Regular cardiac myocyte (primary cell): ENCODE results near the gene ATP11A. TPM values are rescaled to one million over a fixed set of nuclear protein-coding genes. Genes with fewer than 3 reads are reported as not detected.

ENCODE experiments used
- total RNA-seq: library from RNA; depleted of rRNA; stranded (reverse); fragments of >200 nt; gene quantifications from 2 replicates; pipeline ENCODE4 v1.2.3, GENCODE V29; 2014

The ATP11A gene
- total RNA-seq, result 5.6 and 10.5 TPM in 2 replicates

DNA sequence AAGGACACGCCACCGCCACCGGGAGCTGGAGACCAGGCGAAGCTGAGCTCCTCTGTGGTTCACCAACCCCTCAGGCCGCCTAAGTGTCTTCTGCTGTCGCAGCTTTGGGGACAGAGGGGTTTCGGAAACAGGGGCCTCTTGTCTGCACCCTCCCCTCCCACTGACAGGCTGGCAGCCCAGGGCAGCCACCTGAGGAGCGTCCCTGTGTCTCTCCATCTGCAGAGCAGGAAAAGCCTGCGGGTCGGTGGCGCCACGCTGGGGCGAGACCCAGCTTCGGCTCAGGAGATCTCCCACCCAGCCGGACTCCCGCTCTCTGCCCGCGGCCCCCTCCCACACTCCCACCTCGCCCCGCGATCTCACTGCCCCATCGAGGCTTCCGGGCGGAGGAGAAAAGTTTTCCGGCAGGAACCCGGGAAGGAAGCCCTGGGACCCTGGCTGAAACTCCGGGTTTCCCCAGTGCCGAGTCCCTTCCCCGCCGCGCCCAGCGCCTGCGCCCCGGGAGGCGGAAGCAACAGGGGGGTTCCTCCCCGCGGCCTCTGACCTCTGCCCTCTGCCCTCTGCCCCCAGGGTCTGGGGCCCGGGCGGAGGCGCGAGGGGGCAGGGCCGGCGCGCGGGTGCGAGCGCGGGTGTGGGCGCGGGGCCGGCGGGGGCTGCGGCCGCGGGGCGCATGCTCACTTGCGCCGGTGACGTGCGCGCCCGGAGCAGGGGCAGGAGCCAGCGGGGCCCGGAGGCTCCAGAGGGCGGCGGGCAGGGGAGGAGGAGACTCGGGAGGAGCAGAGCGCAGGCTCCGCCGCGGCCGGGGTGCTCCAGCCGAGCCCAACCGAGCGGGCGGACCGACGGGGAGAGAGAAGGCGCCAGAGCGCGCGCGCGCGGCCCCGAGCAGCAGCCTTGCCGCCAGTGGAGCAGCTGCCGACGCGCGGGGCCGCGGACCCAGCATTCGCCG lies at the start of gene ATP11A:
TSS of gene ATP11A (plus strand) at position 736 of the 943 bp plus-strand sequence. CDS start 379 bp downstream, outside the sequence.

Other genes starting within 250 kb of the ATP11A start
- gene TUBGCP3, start 101.9 kb upstream of the ATP11A start, total RNA-seq, result 11.6 and 24.2 TPM in 2 replicates